Fibroblast of lung (primary cell): ENCODE data around the gene TTC27. TPM values are rescaled to one million over a fixed set of nuclear protein-coding genes. Genes with fewer than 3 reads are reported as not detected.

ENCODE experiments used
- DNase-seq, 2 donors: peaks; one replicate each; pipeline versions ENCODE4 v3.0.0 to v3.0.0-alpha.2; 2010; ENCODE audit warnings: low read depth in 2 of 2
- H2AFZ ChIP-seq: 2 replicates; pipeline ENCODE4 v1.5.1; 2012; ENCODE audit warnings: low read length, control low read depth, inconsistent platforms
- H3K27ac ChIP-seq: 2 replicates; pipeline ENCODE4 v1.5.1; 2011; ENCODE audit warnings: low read length, control low read depth; ENCODE audit not compliant: insufficient read depth
- H3K27me3 ChIP-seq: 2 replicates; pipeline ENCODE4 v1.5.1; 2011; ENCODE audit warnings: mild to moderate bottlenecking, low read length; ENCODE audit not compliant: control insufficient read depth, insufficient read depth
- H3K36me3 ChIP-seq: 2 replicates; pipeline ENCODE4 v1.5.1; 2011; ENCODE audit warnings: low read length; ENCODE audit not compliant: control insufficient read depth, insufficient read depth
- H3K4me1 ChIP-seq: 2 replicates; pipeline ENCODE4 v1.5.1; 2011; ENCODE audit warnings: low read length; ENCODE audit not compliant: control insufficient read depth, insufficient read depth; ENCODE audit errors: extremely low read depth
- H3K4me2 ChIP-seq: 2 replicates; pipeline ENCODE4 v1.5.1; 2011; ENCODE audit warnings: low read length, control low read depth; ENCODE audit not compliant: insufficient read depth; ENCODE audit errors: extremely low read depth
- H3K4me3 ChIP-seq, 4 experiments: fragments of 200-600 bp in 1 of 4; sonication (generic) in 1 of 4; replicated peaks in 1 of 4; 2 replicates each; pipeline ENCODE4 v1.5.1; 2011 to 2016; ENCODE audit warnings: low read length in 4 of 4, low read depth in 3 of 4, mild to moderate bottlenecking in 3 of 4, control low read depth in 2 of 4, inconsistent platforms in 1 of 4, mixed read lengths in 1 of 4; ENCODE audit not compliant: insufficient read depth in 1 of 4; ENCODE audit errors: control extremely low read depth in 1 of 4
- H3K79me2 ChIP-seq: 2 replicates; pipeline ENCODE4 v1.5.1; 2012; ENCODE audit warnings: mild to moderate bottlenecking, low read length, inconsistent platforms; ENCODE audit not compliant: control insufficient read depth, insufficient read depth
- H3K9ac ChIP-seq: 2 replicates; pipeline ENCODE4 v1.5.1; 2011; ENCODE audit warnings: mild to moderate bottlenecking, low read length, control low read depth; ENCODE audit not compliant: insufficient read depth
- H3K9me3 ChIP-seq: 2 replicates; pipeline ENCODE4 v1.5.1; 2012; ENCODE audit warnings: low read depth, low read length; ENCODE audit not compliant: control insufficient read depth, insufficient read depth
- H4K20me1 ChIP-seq: 2 replicates; pipeline ENCODE4 v1.5.1; 2011; ENCODE audit warnings: low read length; ENCODE audit not compliant: control insufficient read depth, insufficient read depth; ENCODE audit errors: extremely low read depth
- EZH2 ChIP-seq: IDR thresholded peaks from 2 replicates; pipeline ENCODE4 v1.5.1; 2012; ENCODE audit warnings: low read length, control low read depth, mild to moderate bottlenecking; ENCODE audit errors: missing control alignments
- polyA plus RNA-seq, 2 donors: library from polyadenylated mRNA; depleted of rRNA in 1 of 2; stranded (reverse) in 1 of 2; unstranded in 1 of 2; fragments of >200 nt; gene quantifications; 2 replicates each; pipeline ENCODE4 v1.2.1, GENCODE V29; 2011 to 2012; ENCODE audit warnings: missing spikeins in 1 of 2
- total RNA-seq: library from RNA; depleted of rRNA; stranded (reverse); fragments of >200 nt; gene quantifications from 2 replicates; pipeline ENCODE4 v1.2.1, GENCODE V29; 2014
- TF ChIP-seq, protein P1 (sequence below), 2 donors: IDR thresholded peaks in 1 of 2; conservative IDR thresholded peaks in 1 of 2; 1 replicate in 1 of 2; 2 replicates in 1 of 2; pipeline ENCODE4 v1.5.1; 2011 to 2012; ENCODE audit warnings: low read length in 2 of 2, control low read depth in 1 of 2, inconsistent platforms in 1 of 2, low read depth in 1 of 2, mild to moderate bottlenecking in 1 of 2

Gene TTC27
- total and polyA plus RNA-seq, 2 donors (not counting 1 experiment from before 2014, with no cell fraction given): 15.7 to 19.3 TPM

DNA sequence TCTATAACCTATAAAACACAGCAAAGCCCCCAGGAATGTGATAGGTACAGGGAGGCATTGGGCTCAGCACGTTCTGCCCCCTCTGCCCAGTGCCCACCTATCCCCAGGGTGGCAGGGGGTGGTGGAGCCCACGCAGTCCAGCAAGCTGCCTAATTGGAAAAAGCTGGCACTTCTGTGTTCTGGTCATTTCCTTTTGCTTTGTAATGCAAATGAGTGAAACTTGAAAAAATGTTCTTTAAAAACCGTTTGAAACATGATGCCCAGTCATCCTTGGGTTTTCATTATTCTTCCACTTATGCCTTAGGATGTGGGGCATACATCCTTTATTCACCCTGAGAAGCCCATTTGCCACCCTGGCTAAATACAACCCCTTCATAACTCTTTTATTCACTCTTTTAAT lies 229.0 kb downstream of the TTC27 start:
- H3K4me1 ChIP-seq: no peaks in the 10 kb centered on the region
- no peak overlapping the region for H3K4me3 ChIP-seq
- no peak overlapping the region for H3K4me2 ChIP-seq
- no peak overlapping the region for H2AFZ ChIP-seq
- no peak overlapping the region for H3K9ac ChIP-seq
- no peaks in the 10 kb centered on the region for H3K79me2 ChIP-seq
- no peaks in the 10 kb centered on the region for H4K20me1 ChIP-seq
- no peaks in the 10 kb centered on the region for H3K36me3 ChIP-seq
- TF ChIP-seq EZH2: no peak
- TF ChIP-seq, protein P1, sequence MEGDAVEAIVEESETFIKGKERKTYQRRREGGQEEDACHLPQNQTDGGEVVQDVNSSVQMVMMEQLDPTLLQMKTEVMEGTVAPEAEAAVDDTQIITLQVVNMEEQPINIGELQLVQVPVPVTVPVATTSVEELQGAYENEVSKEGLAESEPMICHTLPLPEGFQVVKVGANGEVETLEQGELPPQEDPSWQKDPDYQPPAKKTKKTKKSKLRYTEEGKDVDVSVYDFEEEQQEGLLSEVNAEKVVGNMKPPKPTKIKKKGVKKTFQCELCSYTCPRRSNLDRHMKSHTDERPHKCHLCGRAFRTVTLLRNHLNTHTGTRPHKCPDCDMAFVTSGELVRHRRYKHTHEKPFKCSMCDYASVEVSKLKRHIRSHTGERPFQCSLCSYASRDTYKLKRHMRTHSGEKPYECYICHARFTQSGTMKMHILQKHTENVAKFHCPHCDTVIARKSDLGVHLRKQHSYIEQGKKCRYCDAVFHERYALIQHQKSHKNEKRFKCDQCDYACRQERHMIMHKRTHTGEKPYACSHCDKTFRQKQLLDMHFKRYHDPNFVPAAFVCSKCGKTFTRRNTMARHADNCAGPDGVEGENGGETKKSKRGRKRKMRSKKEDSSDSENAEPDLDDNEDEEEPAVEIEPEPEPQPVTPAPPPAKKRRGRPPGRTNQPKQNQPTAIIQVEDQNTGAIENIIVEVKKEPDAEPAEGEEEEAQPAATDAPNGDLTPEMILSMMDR (conservative IDR thresholded peaks at IDR 0.05 in 1 of 2, IDR thresholded peaks at IDR 0.05 in 1 of 2; ENCODE audit: low read depth in 1 of 2, low read length in 2 of 2): no peak
- H3K27me3 ChIP-seq: no peaks in the 10 kb centered on the region
- no peaks in the 10 kb centered on the region for H3K9me3 ChIP-seq
- H3K27ac ChIP-seq: no peak overlapping the region
- DNase-seq: no peak

DNA sequence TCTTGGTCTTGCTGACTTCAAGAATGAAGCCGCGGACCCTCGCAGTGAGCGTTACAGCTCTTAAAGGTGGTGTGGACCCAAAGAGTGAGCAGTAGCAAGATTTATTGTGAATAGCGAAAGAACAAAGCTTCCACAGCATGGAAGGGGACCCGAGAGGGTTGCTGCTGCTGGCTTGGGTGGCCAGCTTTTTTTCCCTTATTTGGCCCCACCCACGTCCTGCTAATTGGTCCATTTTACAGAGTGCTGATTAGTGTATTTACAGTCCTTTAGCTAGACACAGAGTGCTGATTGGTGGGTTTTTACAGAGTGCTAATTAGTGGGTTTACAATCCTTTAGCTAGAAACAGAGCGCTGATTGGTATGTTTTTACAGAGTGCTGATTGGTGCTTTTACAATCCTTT lies 230.9 kb downstream of the TTC27 start:
- no peak overlapping the region for H3K27ac ChIP-seq
- no peaks in the 10 kb centered on the region for H3K27me3 ChIP-seq
- H2AFZ ChIP-seq: no peak overlapping the region
- TF ChIP-seq, protein P1 (conservative IDR thresholded peaks at IDR 0.05 in 1 of 2, IDR thresholded peaks at IDR 0.05 in 1 of 2; ENCODE audit: low read depth in 1 of 2, low read length in 2 of 2): no peak
- no peak for TF ChIP-seq EZH2
- no peaks in the 10 kb centered on the region for H3K36me3 ChIP-seq
- no peaks in the 10 kb centered on the region for H3K79me2 ChIP-seq
- H4K20me1 ChIP-seq: no peaks in the 10 kb centered on the region
- H3K9ac ChIP-seq: no peak overlapping the region
- H3K4me2 ChIP-seq: no peak overlapping the region
- no peak overlapping the region for H3K4me3 ChIP-seq
- peaks cover 2% of the 10 kb centered on the region for H3K4me1 ChIP-seq
- no peak for DNase-seq
- no peaks in the 10 kb centered on the region for H3K9me3 ChIP-seq

- H3K9me3 ChIP-seq: no peaks in the 10 kb centered on the region
- no peaks in the 10 kb centered on the region for H4K20me1 ChIP-seq
- TF ChIP-seq, protein P1 (conservative IDR thresholded peaks at IDR 0.05 in 1 of 2, IDR thresholded peaks at IDR 0.05 in 1 of 2; ENCODE audit: low read depth in 1 of 2, low read length in 2 of 2): no peak
- TF ChIP-seq EZH2: no peak
- no peaks in the 10 kb centered on the region for H3K79me2 ChIP-seq
- no peaks in the 10 kb centered on the region for H3K27me3 ChIP-seq
- H2AFZ ChIP-seq: no peak overlapping the region
- DNase-seq: no peak
- no peak overlapping the region for H3K4me3 ChIP-seq
- H3K4me1 ChIP-seq: peaks cover 9% of the 10 kb centered on the region
- no peak overlapping the region for H3K9ac ChIP-seq
- H3K4me2 ChIP-seq: no peak overlapping the region
- H3K27ac ChIP-seq: no peak overlapping the region
- H3K36me3 ChIP-seq: no peaks in the 10 kb centered on the region
These were observed 232.5 kb downstream of the TTC27 start for GRCh38 chr2:32860385-32860784.
